ENCODE measurements around the gene GET4.
"Not testable (repeated sequence)": the region's sequence is repeated elsewhere in the genome, so short reads cannot be mapped to it uniquely, and the experiment has no call there.

The GET4 gene

GRCh38 chr7:926061-927030 is 50.0 kb downstream of the GET4 start:
- no peak for DNase-seq (ENCODE audit: low read depth in 2 of 2)

- no peak for DNase-seq (ENCODE audit: low read depth in 2 of 2)
Measured at GRCh38 chr7:927031-927671, 50.8 kb downstream of the GET4 start.

GRCh38 chr7:929311-929711 is 53.0 kb downstream of the GET4 start:
- no peak for DNase-seq (ENCODE audit: low read depth in 2 of 2)

- DNase-seq (ENCODE audit: low read depth in 2 of 2): no peak
Measured at GRCh38 chr7:930975-931758, 54.8 kb downstream of the GET4 start.

- DNase-seq (ENCODE audit: low read depth in 2 of 2): no peak
Measured at GRCh38 chr7:931871-932650, 55.7 kb downstream of the GET4 start.

- DNase-seq (ENCODE audit: low read depth in 2 of 2): no peak
Measured at GRCh38 chr7:932651-932975, 56.3 kb downstream of the GET4 start.

- DNase-seq (ENCODE audit: low read depth in 2 of 2): no peak
Measured at GRCh38 chr7:934469-935163, 58.3 kb downstream of the GET4 start.

- no peak for DNase-seq (ENCODE audit: low read depth in 2 of 2)
Measured at GRCh38 chr7:935164-935873, 59.0 kb downstream of the GET4 start.

- DNase-seq (ENCODE audit: low read depth in 2 of 2): no peak
Measured at GRCh38 chr7:935874-936385, 59.6 kb downstream of the GET4 start.

- DNase-seq (ENCODE audit: low read depth in 2 of 2): no peak
Measured at GRCh38 chr7:936386-937054, 60.2 kb downstream of the GET4 start.

GRCh38 chr7:937856-938484 is 61.6 kb downstream of the GET4 start:
- no peak for DNase-seq (ENCODE audit: low read depth in 2 of 2)

- no peak for DNase-seq (ENCODE audit: low read depth in 2 of 2)
Measured at GRCh38 chr7:938546-939185, 62.3 kb downstream of the GET4 start.

GRCh38 chr7:939843-940242 is 63.5 kb downstream of the GET4 start:
- DNase-seq (ENCODE audit: low read depth in 2 of 2): no peak

- no peak for DNase-seq (ENCODE audit: low read depth in 2 of 2)
Measured at GRCh38 chr7:940599-941408, 64.5 kb downstream of the GET4 start.

- not testable (repeated sequence) for DNase-seq (ENCODE audit: low read depth in 2 of 2)
Measured at GRCh38 chr7:943793-944192, 67.4 kb downstream of the GET4 start.

- no peak for DNase-seq (ENCODE audit: low read depth in 2 of 2)
Measured at GRCh38 chr7:944744-945143, 68.4 kb downstream of the GET4 start.

GRCh38 chr7:945147-945555 is 68.8 kb downstream of the GET4 start:
- no peak for DNase-seq (ENCODE audit: low read depth in 2 of 2)

All from stimulated activated CD4-positive, alpha-beta T cell treated with anti-CD3 and anti-CD28 coated beads, Interleukin-1b, Interleukin-23, amount 100 ng/mL, for 1 hour (primary cell).